Measurements from ENCODE around the gene ARHGEF28. TPM values are rescaled to one million over a fixed set of nuclear protein-coding genes. Genes with fewer than 3 reads are reported as not detected.

ARHGEF28 gene
- total RNA-seq, 1 experiment from 2014 or later = 0.57 TPM

GRCh38 chr5:73909474-73909873 lies 283.5 kb downstream of the ARHGEF28 start:
- H2BK5ac ChIP-seq (ENCODE audit: insufficient read length, low read length) = no peak overlapping the region
- no peak overlapping the region for H3K4me3 Mint-ChIP-seq

More at GRCh38 chr5:73909474-73909873, 283.5 kb downstream of the ARHGEF28 start:
- Histone ChIP-seq H4K20me1 (ENCODE audit: control insufficient read depth, insufficient read depth, insufficient read length) (no peaks in the 10 kb centered on the region), H2AK5ac (ENCODE audit: insufficient read length, low read length) (no peak overlapping the region), H4K91ac (ENCODE audit: insufficient read length, low read depth, low read length) (no peak overlapping the region), H2BK12ac (ENCODE audit: insufficient read length, low read depth, low read length) (no peak overlapping the region), H3K79me1 (ENCODE audit: insufficient read depth, low read depth, low read length, poor library complexity, severe bottlenecking) (no peaks in the 10 kb centered on the region), H3K4me1 (ENCODE audit: insufficient read depth, low read length) (no peaks in the 10 kb centered on the region), H4K8ac (replicated peaks; ENCODE audit: insufficient read length, low read depth, low read length) (no peak overlapping the region), H2BK120ac (ENCODE audit: low read depth, low read length, poor library complexity, severe bottlenecking) (no peak overlapping the region), H3K79me2 (ENCODE audit: insufficient read depth, low read length) (no peaks in the 10 kb centered on the region), H2BK20ac (ENCODE audit: low read depth, low read length, poor library complexity, severe bottlenecking) (no peak overlapping the region), H3T11ph (ENCODE audit: low read length) (no peak overlapping the region), H3K9me3 (ENCODE audit: control insufficient read depth, low read depth, low read length) (no peaks in the 10 kb centered on the region), H3K27ac (ENCODE audit: insufficient read length, low read depth, low read length) (no peak overlapping the region), H3K4ac (ENCODE audit: low read depth, low read length) (no peak overlapping the region), H3K18ac (ENCODE audit: insufficient read length, low read depth, low read length) (no peak overlapping the region), H3K56ac (ENCODE audit: insufficient read length, low read depth, low read length) (no peak overlapping the region), H3K27me3 (ENCODE audit: insufficient read depth, low read length) (no peaks in the 10 kb centered on the region), H3K9ac (ENCODE audit: extremely low read depth, insufficient read length, low read length) (no peak overlapping the region), H3K23ac (ENCODE audit: insufficient read length, low read depth, low read length) (no peak overlapping the region), H2BK15ac (ENCODE audit: low read depth, low read length) (no peak overlapping the region), H3K4me2 (ENCODE audit: insufficient read depth, insufficient read length, low read length) (no peak overlapping the region), H2AFZ (ENCODE audit: low read length) (no peak overlapping the region), H3K14ac (ENCODE audit: insufficient read depth, low read length) (no peak overlapping the region), H4K5ac (ENCODE audit: insufficient read length, low read depth, low read length) (no peak overlapping the region), H3K23me2 (ENCODE audit: insufficient read length, low read depth, low read length, poor library complexity, severe bottlenecking) (no peaks in the 10 kb centered on the region)
- WGBS (ENCODE audit: extremely low coverage, insufficient read length, low lambda C conversion rate) = no CpG with 5 or more reads among the region's 27 CpGs
- no peak overlapping the region for H3K27ac Mint-ChIP-seq
- H3K27me3 Mint-ChIP-seq (ENCODE audit: low read depth) = no peaks in the 10 kb centered on the region
- DNase-seq = peak; percentile 43
- H3K36me3 Mint-ChIP-seq (ENCODE audit: insufficient read depth in 1 of 3, low read depth in 3 of 3) = no peaks in the 10 kb centered on the region
- TF ChIP-seq CTCF (conservative IDR thresholded peaks at IDR 0.05) = no peak
- peaks cover 3 to 10% of the 10 kb centered on the region in 2 experiments; a peak in 3 of 5 replicates for H3K9me3 Mint-ChIP-seq
- no peaks in the 10 kb centered on the region for H3K4me1 Mint-ChIP-seq
